ENCODE data around the gene CORO1C.

DNA sequence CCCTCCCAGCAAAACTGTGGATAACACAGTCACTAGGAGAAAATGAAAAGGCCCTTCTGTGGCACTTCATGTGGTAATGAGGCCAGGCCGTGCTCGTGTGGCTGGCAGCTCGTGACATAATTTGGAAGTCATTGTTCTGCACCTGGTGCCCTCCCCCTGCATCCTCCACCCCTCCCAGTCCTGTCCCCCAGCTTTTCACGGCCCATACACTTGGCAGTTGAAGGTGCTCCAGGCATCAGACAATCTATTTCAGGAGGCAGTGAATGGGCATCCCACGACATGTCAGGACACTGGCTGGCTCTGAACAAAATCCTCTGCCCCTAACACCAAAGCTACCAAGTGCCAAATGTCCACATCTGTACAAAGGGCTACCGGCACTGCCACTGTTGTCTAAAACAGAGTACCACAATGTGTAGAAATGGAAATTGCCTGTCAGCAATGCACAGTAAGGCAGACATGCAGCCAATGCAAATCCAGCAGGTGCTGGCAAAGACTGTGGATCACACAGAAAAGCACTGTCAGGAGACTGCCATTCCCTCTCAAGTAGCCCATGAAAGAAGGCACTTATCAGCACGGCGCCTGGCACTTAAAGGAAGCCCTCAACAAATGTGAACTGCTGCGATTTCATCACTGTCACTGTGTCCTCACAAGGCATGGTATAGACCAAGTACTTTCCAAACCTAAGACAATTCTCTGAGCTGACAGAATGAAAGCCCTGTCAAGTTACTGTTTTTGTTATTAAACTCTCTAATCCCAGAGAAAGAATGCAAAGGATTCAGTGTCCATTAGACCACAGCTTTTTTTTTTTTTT lies 39.1 kb downstream of the CORO1C start:
- TF ChIP-seq, protein P1, sequence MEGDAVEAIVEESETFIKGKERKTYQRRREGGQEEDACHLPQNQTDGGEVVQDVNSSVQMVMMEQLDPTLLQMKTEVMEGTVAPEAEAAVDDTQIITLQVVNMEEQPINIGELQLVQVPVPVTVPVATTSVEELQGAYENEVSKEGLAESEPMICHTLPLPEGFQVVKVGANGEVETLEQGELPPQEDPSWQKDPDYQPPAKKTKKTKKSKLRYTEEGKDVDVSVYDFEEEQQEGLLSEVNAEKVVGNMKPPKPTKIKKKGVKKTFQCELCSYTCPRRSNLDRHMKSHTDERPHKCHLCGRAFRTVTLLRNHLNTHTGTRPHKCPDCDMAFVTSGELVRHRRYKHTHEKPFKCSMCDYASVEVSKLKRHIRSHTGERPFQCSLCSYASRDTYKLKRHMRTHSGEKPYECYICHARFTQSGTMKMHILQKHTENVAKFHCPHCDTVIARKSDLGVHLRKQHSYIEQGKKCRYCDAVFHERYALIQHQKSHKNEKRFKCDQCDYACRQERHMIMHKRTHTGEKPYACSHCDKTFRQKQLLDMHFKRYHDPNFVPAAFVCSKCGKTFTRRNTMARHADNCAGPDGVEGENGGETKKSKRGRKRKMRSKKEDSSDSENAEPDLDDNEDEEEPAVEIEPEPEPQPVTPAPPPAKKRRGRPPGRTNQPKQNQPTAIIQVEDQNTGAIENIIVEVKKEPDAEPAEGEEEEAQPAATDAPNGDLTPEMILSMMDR (conservative IDR thresholded peaks at IDR 0.05; ENCODE audit: low read depth, low read length) = no peak
- TF ChIP-seq EZH2 (IDR thresholded peaks at IDR 0.05; ENCODE audit: borderline replicate concordance, low read depth, low read length, poor library complexity, severe bottlenecking) = no peak
